ENCODE results near the gene MLLT10. TPM values are rescaled to one million over a fixed set of nuclear protein-coding genes. Genes with fewer than 3 reads are reported as not detected.

The MLLT10 gene
- total RNA-seq, 1 experiment from 2014 or later: 72.3 TPM

GRCh38 chr10:21603721-21604120, 69.7 kb downstream of the MLLT10 start:
- no peak overlapping the region for H4K5ac ChIP-seq (ENCODE audit: insufficient read length, low read depth, low read length)
- no peak overlapping the region for H2AFZ ChIP-seq (ENCODE audit: low read length)
- no peak overlapping the region for H2BK5ac ChIP-seq (ENCODE audit: insufficient read length, low read length)
- Mint-ChIP-seq H3K27me3 (ENCODE audit: low read depth) (no peaks in the 10 kb centered on the region), H3K36me3 (ENCODE audit: insufficient read depth in 1 of 3, low read depth in 3 of 3) (peaks cover 28 to 47% (median 35%) of the 10 kb centered on the region in 3 experiments), H3K9me3 (peaks cover 9% of the 10 kb centered on the region in 2 experiments), H3K4me3 (no peak overlapping the region), H3K27ac (peak overlapping the region in 1 of 3 experiments; percentile 55; a peak in 2 of 7 replicates), H3K4me1 (peaks cover 4 to 13% of the 10 kb centered on the region in 2 experiments; a peak in 2 of 4 replicates)
- no peak for TF ChIP-seq CTCF (conservative IDR thresholded peaks at IDR 0.05)
- H3K9me3 ChIP-seq (ENCODE audit: control insufficient read depth, low read depth, low read length): no peaks in the 10 kb centered on the region
- H3K9ac ChIP-seq (ENCODE audit: extremely low read depth, insufficient read length, low read length): no peak overlapping the region
- no peaks in the 10 kb centered on the region for H3K23me2 ChIP-seq (ENCODE audit: insufficient read length, low read depth, low read length, poor library complexity, severe bottlenecking)
- H3K14ac ChIP-seq (ENCODE audit: insufficient read depth, low read length): no peak overlapping the region
- no peak overlapping the region for H2BK15ac ChIP-seq (ENCODE audit: low read depth, low read length)
- H3K4me2 ChIP-seq (ENCODE audit: insufficient read depth, insufficient read length, low read length): no peak overlapping the region
- no peak overlapping the region for H3K18ac ChIP-seq (ENCODE audit: insufficient read length, low read depth, low read length)
- no peak overlapping the region for H4K91ac ChIP-seq (ENCODE audit: insufficient read length, low read depth, low read length)
- no peaks in the 10 kb centered on the region for H3K79me1 ChIP-seq (ENCODE audit: insufficient read depth, low read depth, low read length, poor library complexity, severe bottlenecking)
- H4K8ac ChIP-seq (replicated peaks; ENCODE audit: insufficient read length, low read depth, low read length): no peak overlapping the region
- H3K23ac ChIP-seq (ENCODE audit: insufficient read length, low read depth, low read length): no peak overlapping the region
- no peak for DNase-seq
- no peak overlapping the region for H3K4ac ChIP-seq (ENCODE audit: low read depth, low read length)
- no peaks in the 10 kb centered on the region; the same call in 1 of the 2 replicates for H3K79me2 ChIP-seq (ENCODE audit: insufficient read depth, low read length)
- H2BK12ac ChIP-seq (ENCODE audit: insufficient read length, low read depth, low read length): no peak overlapping the region
- no peaks in the 10 kb centered on the region for H3K27me3 ChIP-seq (ENCODE audit: insufficient read depth, low read length)
- no peaks in the 10 kb centered on the region for H4K20me1 ChIP-seq (ENCODE audit: control insufficient read depth, insufficient read depth, insufficient read length)
- no peak overlapping the region for H2BK20ac ChIP-seq (ENCODE audit: low read depth, low read length, poor library complexity, severe bottlenecking)
- H3K27ac ChIP-seq (ENCODE audit: insufficient read length, low read depth, low read length): no peak overlapping the region
- no peaks in the 10 kb centered on the region for H3K4me1 ChIP-seq (ENCODE audit: insufficient read depth, low read length)
- H2AK5ac ChIP-seq (ENCODE audit: insufficient read length, low read length): no peak overlapping the region
- no peak overlapping the region for H3T11ph ChIP-seq (ENCODE audit: low read length)
- no peak overlapping the region for H2BK120ac ChIP-seq (ENCODE audit: low read depth, low read length, poor library complexity, severe bottlenecking)
- no peak overlapping the region for H3K56ac ChIP-seq (ENCODE audit: insufficient read length, low read depth, low read length)
